ENCODE data around the gene PDZD2.
"Not testable (repeated sequence)": the region's sequence is repeated elsewhere in the genome, so short reads cannot be mapped to it uniquely, and the experiment has no call there.

Gene PDZD2

GRCh38 chr5:31688515-31689092, 49.7 kb downstream of the PDZD2 start:
- TF ChIP-seq CTCF (IDR thresholded peaks at IDR 0.05; ENCODE audit: control insufficient read depth, insufficient read depth, low read depth, low read length, missing control alignments), result no peak
- no peak overlapping the region for H3K4me3 ChIP-seq (ENCODE audit: control insufficient read depth, low read depth, low read length)
- no peak for DNase-seq (ENCODE audit: low read depth)

GRCh38 chr5:31691408-31691807, 52.5 kb downstream of the PDZD2 start:
- DNase-seq (ENCODE audit: low read depth); H3K4me3 ChIP-seq (ENCODE audit: control insufficient read depth, low read depth, low read length): not testable (repeated sequence)

GRCh38 chr5:31692561-31693221, 53.8 kb downstream of the PDZD2 start:
- TF ChIP-seq CTCF (IDR thresholded peaks at IDR 0.05; ENCODE audit: control insufficient read depth, insufficient read depth, low read depth, low read length, missing control alignments), result no peak
- no peak for DNase-seq (ENCODE audit: low read depth)
- no peak overlapping the region for H3K4me3 ChIP-seq (ENCODE audit: control insufficient read depth, low read depth, low read length)

GRCh38 chr5:31698673-31699072, 59.7 kb downstream of the PDZD2 start:
- H3K4me3 ChIP-seq (ENCODE audit: control insufficient read depth, low read depth, low read length), result no peak overlapping the region
- TF ChIP-seq CTCF (IDR thresholded peaks at IDR 0.05; ENCODE audit: control insufficient read depth, insufficient read depth, low read depth, low read length, missing control alignments), result no peak
- DNase-seq (ENCODE audit: low read depth), result no peak

GRCh38 chr5:31701642-31702299, 62.8 kb downstream of the PDZD2 start:
- H3K4me3 ChIP-seq (ENCODE audit: control insufficient read depth, low read depth, low read length), result no peak overlapping the region
- TF ChIP-seq CTCF (IDR thresholded peaks at IDR 0.05; ENCODE audit: control insufficient read depth, insufficient read depth, low read depth, low read length, missing control alignments), result no peak
- no peak for DNase-seq (ENCODE audit: low read depth)

GRCh38 chr5:31702712-31703111, 63.8 kb downstream of the PDZD2 start:
- no peak for DNase-seq (ENCODE audit: low read depth)
- no peak for TF ChIP-seq CTCF (IDR thresholded peaks at IDR 0.05; ENCODE audit: control insufficient read depth, insufficient read depth, low read depth, low read length, missing control alignments)
- H3K4me3 ChIP-seq (ENCODE audit: control insufficient read depth, low read depth, low read length), result no peak overlapping the region

- TF ChIP-seq CTCF (IDR thresholded peaks at IDR 0.05; ENCODE audit: control insufficient read depth, insufficient read depth, low read depth, low read length, missing control alignments), result no peak
- no peak for DNase-seq (ENCODE audit: low read depth)
Observed at GRCh38 chr5:31703757-31704156, 64.8 kb downstream of the PDZD2 start.

More at GRCh38 chr5:31703757-31704156, 64.8 kb downstream of the PDZD2 start:
- H3K4me3 ChIP-seq (ENCODE audit: control insufficient read depth, low read depth, low read length), result no peak overlapping the region
